HepG2 (cell line): ENCODE data around the gene ANLN. TPM values are rescaled to one million over a fixed set of nuclear protein-coding genes. Genes with fewer than 3 reads are reported as not detected.

ENCODE experiments used
- ATAC-seq: fragments of 200-7000 bp; cut with Tn5 transposase; 3 replicates; pipeline ENCODE4 v1.9.1; 2020; ENCODE audit warnings: mild to moderate bottlenecking, moderate library complexity
- BruUV-seq: library from RNA; stranded (reverse); fragments of 400-500 nt; replicated peaks from 2 replicates; lab custom pipeline; 2021; lab: Mats Ljungman, UMichigan
- CTCF ChIA-PET: fragments of 300-600 bp; formaldehyde crosslinking; extraction: SDS; loops from one replicate; lab custom pipeline; 2021; ENCODE audit warnings: low total read pairs, inconsistent platforms, low intra/inter-chr PET ratio; lab: Yijun Ruan, JAX
- POLR2A ChIA-PET: fragments of 350-600 bp; sonication (Branson Sonifier 250); formaldehyde crosslinking; loops from one replicate; lab custom pipeline; 2020; ENCODE audit warnings: antibody characterized with exemption, inconsistent platforms; lab: Yijun Ruan, JAX
- DNase-seq: peaks from one replicate; pipeline ENCODE4 v3.0.0-alpha.2; 2015; ENCODE audit warnings: low spot score
- FAIRE-seq: peaks from 3 replicates; lab custom pipeline; 2011; peaks lifted over from hg19 to GRCh38; lab: Jason Lieb, UNC
- H2AFZ ChIP-seq: one replicate; pipeline ENCODE4 v1.6.1; 2011; ENCODE audit warnings: low read length, inconsistent platforms
- H3K27ac ChIP-seq: fragments of 300-600 bp; 3 replicates; pipeline ENCODE4 v1.8.0; 2011; ENCODE audit warnings: mixed run types, mild to moderate bottlenecking, mixed read lengths, low read length, inconsistent platforms; ENCODE audit not compliant: insufficient read depth; ENCODE audit errors: extremely low read length
- H3K27me3 ChIP-seq, 2 experiments: fragments of 200-600 bp in 1 of 2; 2 replicates in 1 of 2; 3 replicates in 1 of 2; pipeline versions ENCODE4 v1.6.0 to v1.8.0; 2011; ENCODE audit warnings: low read length in 2 of 2, mild to moderate bottlenecking in 2 of 2, moderate library complexity in 2 of 2, inconsistent platforms in 1 of 2; ENCODE audit not compliant: insufficient read depth in 2 of 2, control insufficient read depth in 1 of 2
- H3K36me3 ChIP-seq, 2 experiments: fragments of 200-600 bp in 1 of 2; replicated peaks in 1 of 2; 2 replicates in 1 of 2; 3 replicates in 1 of 2; pipeline versions ENCODE4 v1.5.1 to v1.8.0; 2011; ENCODE audit warnings: low read length in 2 of 2, inconsistent platforms in 1 of 2; ENCODE audit not compliant: insufficient read depth in 2 of 2, control insufficient read depth in 1 of 2
- H3K4me1 ChIP-seq: 2 replicates; pipeline ENCODE4 v1.5.1; 2012; ENCODE audit warnings: low read length, inconsistent platforms; ENCODE audit not compliant: insufficient read depth
- H3K4me2 ChIP-seq: 2 replicates; pipeline ENCODE4 v1.6.0; 2011; ENCODE audit warnings: low read depth, low read length, inconsistent platforms
- H3K4me3 ChIP-seq, 3 experiments: fragments of 200-600 bp in 1 of 3; sonication (generic), shearing (Covaris generic) in 1 of 3; replicated peaks in 1 of 3; 2 replicates each; pipeline ENCODE4 v1.5.1; 2011 to 2016; ENCODE audit warnings: low read length in 3 of 3, inconsistent platforms in 2 of 3, low read depth in 2 of 3, mild to moderate bottlenecking in 2 of 3, control low read depth in 1 of 3, mixed read lengths in 1 of 3; ENCODE audit not compliant: insufficient read depth in 1 of 3
- H3K79me2 ChIP-seq: one replicate; pipeline ENCODE4 v1.6.1; 2011; ENCODE audit warnings: low read length, inconsistent platforms; ENCODE audit not compliant: insufficient read depth
- H3K9ac ChIP-seq: 2 replicates; pipeline ENCODE4 v1.6.0; 2011; ENCODE audit warnings: mild to moderate bottlenecking, low read depth, low read length, inconsistent platforms; ENCODE audit not compliant: insufficient read depth
- H3K9me3 ChIP-seq: 2 replicates; pipeline ENCODE4 v1.5.1; 2012; ENCODE audit warnings: mild to moderate bottlenecking, low read length
- H4K20me1 ChIP-seq: 2 replicates; pipeline ENCODE4 v1.6.0; 2011; ENCODE audit warnings: inconsistent platforms, mild to moderate bottlenecking, low read length, moderate library complexity; ENCODE audit not compliant: insufficient read depth
- BCLAF1 ChIP-seq: fragments of 450-650 bp; IDR thresholded peaks from 2 replicates; pipeline ENCODE4 v1.6.1; 2017; ENCODE audit warnings: mild to moderate bottlenecking
- BRCA1 ChIP-seq: sonication (generic); formaldehyde crosslinking; IDR thresholded peaks from 2 replicates; pipeline ENCODE4 v1.4.0; 2020; ENCODE audit warnings: missing genetic modification reagents
- HNF1A ChIP-seq, 2 experiments: sonication (generic) in 1 of 2; formaldehyde crosslinking in 1 of 2; IDR thresholded peaks; 2 replicates each; pipeline versions ENCODE4 v1.4.0 to v1.6.1; 2016 to 2020; ENCODE audit warnings: borderline replicate concordance in 1 of 2, low read depth in 1 of 2, mild to moderate bottlenecking in 1 of 2, missing genetic modification reagents in 1 of 2
- PHF8 ChIP-seq: sonication (generic); formaldehyde crosslinking; IDR thresholded peaks from 2 replicates; pipeline ENCODE4 v1.5.0; 2020; ENCODE audit warnings: missing genetic modification reagents
- POLR2AphosphoS2 ChIP-seq: IDR thresholded peaks from 2 replicates; pipeline ENCODE4 v1.6.1; 2011; ENCODE audit warnings: low read depth, low read length, improper control_type of control experiment
- RAD21 ChIP-seq: fragments of 450-650 bp; formaldehyde crosslinking; IDR thresholded peaks from 2 replicates; pipeline ENCODE4 v1.5.0; 2020; ENCODE audit warnings: mild to moderate bottlenecking
- SNAPC2 ChIP-seq: sonication (generic); formaldehyde crosslinking; IDR thresholded peaks from 2 replicates; pipeline ENCODE4 v1.8.1; 2022; ENCODE audit warnings: mild to moderate bottlenecking, missing genetic modification reagents
- SRY ChIP-seq: sonication (generic); formaldehyde crosslinking; IDR thresholded peaks from 2 replicates; pipeline ENCODE4 v1.8.0; 2022; ENCODE audit warnings: mild to moderate bottlenecking, missing genetic modification reagents
- TAF1 ChIP-seq: sonication (generic); formaldehyde crosslinking; IDR thresholded peaks from 2 replicates; pipeline ENCODE4 v1.4.0; 2020; ENCODE audit warnings: missing genetic modification reagents
- ZBTB10 ChIP-seq: sonication (generic); formaldehyde crosslinking; IDR thresholded peaks from 2 replicates; pipeline ENCODE4 v1.4.0; 2020; ENCODE audit warnings: missing genetic modification reagents, borderline replicate concordance
- ZFP91 ChIP-seq: sonication (generic); formaldehyde crosslinking; IDR thresholded peaks from 2 replicates; pipeline ENCODE4 v1.9.0; 2022; ENCODE audit warnings: missing genetic modification reagents, mild to moderate bottlenecking, borderline replicate concordance
- ZNF207 ChIP-seq: fragments of 450-650 bp; IDR thresholded peaks from 2 replicates; pipeline ENCODE4 v1.6.1; 2016; ENCODE audit warnings: antibody characterized with exemption, borderline replicate concordance
- WGBS: methylation state at CpG from one replicate; pipeline ENCODE4 v1.1.6; 2017; ENCODE audit warnings: low lambda C conversion rate; 5-methylcytosine and 5-hydroxymethylcytosine counted together
- in situ Hi-C: cut with HindIII; loops from 2 replicates; pipeline ENCODE4 v1.10.0; 2017; ENCODE audit warnings: low pct_unique_long_range_greater_than_20kb; ENCODE audit not compliant: extremely low pct_ligation_motif_present
- intact Hi-C: fragments of 100-400 bp; cut with micrococcal nuclease; formaldehyde crosslinking; loops from one replicate; pipeline ENCODE4 v1.10.0; 2022; ENCODE audit not compliant: unreplicated experiment
- polyA plus RNA-seq, 8 experiments: library from polyadenylated mRNA; depleted of rRNA in 3 of 8; stranded (reverse) in 7 of 8; unstranded in 1 of 8; fragments of >200 nt; fragmentation: Illumina TruSeq in 4 of 8; extraction: Trizol in 4 of 8; gene quantifications; 2 replicates each; pipeline versions ENCODE4 v1.2.1 to v1.2.3, GENCODE V29; 2011 to 2016; ENCODE audit warnings: low read depth in 4 of 8, missing spikeins in 1 of 8, mixed read lengths in 1 of 8; ENCODE audit not compliant: insufficient read depth in 1 of 8
- total RNA-seq, 5 experiments: library from RNA; depleted of rRNA; stranded (reverse); fragments of >200 nt; fragmentation: Illumina TruSeq; extraction: Trizol; gene quantifications; 2 replicates each; pipeline ENCODE4 v1.2.3, GENCODE V29; 2016; ENCODE audit warnings: low read depth in 1 of 5

Gene ANLN
- total and polyA plus RNA-seq, 2 of the 13 experiments (the other 11 are each of a cell fraction or from before 2014, with no cell fraction given), result 20.0 to 72.0 TPM

GRCh38 chr7:36459236-36459960 lies 69.7 kb downstream of the ANLN start:
- WGBS, result 59% methylated on average over 12 of the region's 12 CpGs
- Histone ChIP-seq H3K4me1 (peaks cover 12% of the 10 kb centered on the region), H3K4me3 (no peak overlapping the region), H3K9ac (no peak overlapping the region), H3K27ac (no peak overlapping the region), H3K79me2 (no peaks in the 10 kb centered on the region), H3K9me3 (no peaks in the 10 kb centered on the region), H2AFZ (no peak overlapping the region), H3K4me2 (no peak overlapping the region), H4K20me1 (no peaks in the 10 kb centered on the region), H3K36me3 (peaks cover 0 to 2% of the 10 kb centered on the region in 2 experiments; a peak in 1 of 5 replicates), H3K27me3 (no peaks in the 10 kb centered on the region)
- no TSS peak for BruUV-seq
- in situ Hi-C loops, result loop anchor here (25.0 kb wide), 1 partner anchor 503 kb away; no protein-coding TSS in a partner anchor
- intact Hi-C loops, result no loop called here
- ATAC-seq, result no peak
- no peak for DNase-seq
- ChIA-PET POLR2A (no interaction called here), CTCF (no interaction called here)
- no peak for FAIRE-seq
- TF ChIP-seq PHF8 (CRISPR knock-in tag) (no peak), ZNF207 (no peak), POLR2AphosphoS2 (no peak), BRCA1 (CRISPR knock-in tag) (no peak), HNF1A (IDR thresholded peaks at IDR 0.05; ENCODE audit: low read depth) (no peak), HNF1A (CRISPR knock-in tag; IDR thresholded peaks at IDR 0.05; ENCODE audit: borderline replicate concordance) (no peak), SRY (CRISPR knock-in tag) (no peak), TAF1 (CRISPR knock-in tag) (no peak), RAD21 (CRISPR knock-in tag) (no peak), ZBTB10 (CRISPR knock-in tag) (no peak), SNAPC2 (CRISPR knock-in tag) (no peak), ZFP91 (no peak), BCLAF1 (no peak)
